Mononuclear cell (primary cell): ENCODE results near the gene SLC17A1. TPM values are rescaled to one million over a fixed set of nuclear protein-coding genes. Genes with fewer than 3 reads are reported as not detected.

Experiments used
- total RNA-seq: library from RNA; depleted of rRNA; stranded (reverse); fragments of >200 nt; gene quantifications from one replicate; pipeline ENCODE4 v1.2.3, GENCODE V29; 2012

Gene SLC17A1
- total RNA-seq, 1 donor = not detected

Other genes starting within 250 kb of the SLC17A1 start
- gene SCGN, start 179.8 kb downstream of the SLC17A1 start, total RNA-seq = not detected
- gene SLC17A4, start 77.3 kb downstream of the SLC17A1 start, total RNA-seq = not detected
- gene SLC17A3, start 42.2 kb upstream of the SLC17A1 start, total RNA-seq = 0.31 TPM
- not detected for gene SLC17A2, start 98.6 kb upstream of the SLC17A1 start, total RNA-seq
- 18.7 TPM for gene TRIM38, start 130.8 kb upstream of the SLC17A1 start, total RNA-seq